ENCODE results near the gene UBE2D1. TPM values are rescaled to one million over a fixed set of nuclear protein-coding genes. Genes with fewer than 3 reads are reported as not detected.

UBE2D1 gene
- total and polyA plus RNA-seq, 2 of the 4 experiments (the other 2 are of a cell fraction): 9.1 to 9.7 TPM

GRCh38 chr10:58409956-58410610 is 75.3 kb downstream of the UBE2D1 start:
- no peak overlapping the region for H3K4me2 ChIP-seq (ENCODE audit: low read depth, low read length)
- H3K27me3 ChIP-seq (ENCODE audit: control insufficient read depth, insufficient read depth, low read length): no peaks in the 10 kb centered on the region
- no peak overlapping the region for H3K9ac ChIP-seq (ENCODE audit: low read depth, low read length)
- no peak overlapping the region for H3K56ac ChIP-seq (ENCODE audit: extremely low read depth, insufficient read depth, low read length)
- no TSS peak for BruUV-seq (replicated peaks)
- H3K27ac ChIP-seq (ENCODE audit: insufficient read depth, low read length): no peak overlapping the region
- no peak overlapping the region for H3K14ac ChIP-seq (replicated peaks; ENCODE audit: low read depth, low read length)
- H3K79me1 ChIP-seq (ENCODE audit: low read depth in 1 of 2, low read length in 2 of 2): no peaks in the 10 kb centered on the region
- H4K8ac ChIP-seq (ENCODE audit: low read depth in 2 of 2, low read length in 2 of 2): no peak overlapping the region
- no peak for TF ChIP-seq POLR2A (IDR thresholded peaks at IDR 0.05; ENCODE audit: low read depth, low read length)
- no peak for TF ChIP-seq SMC3 (IDR thresholded peaks at IDR 0.05; ENCODE audit: low read depth, low read length)
- TF ChIP-seq MXI1 (IDR thresholded peaks at IDR 0.05; ENCODE audit: borderline replicate concordance, low read depth, low read length): no peak
- TF ChIP-seq RCOR1 (IDR thresholded peaks at IDR 0.05; ENCODE audit: insufficient replicate concordance, low read length): no peak
- no peaks in the 10 kb centered on the region for H3K9me3 ChIP-seq (ENCODE audit: control insufficient read depth, insufficient read depth, low read length)
- H3K18ac ChIP-seq (ENCODE audit: low read depth, low read length): no peak overlapping the region
- no peaks in the 10 kb centered on the region for H4K20me1 ChIP-seq (ENCODE audit: insufficient read depth, low read length)
- H3K23ac ChIP-seq (ENCODE audit: low read depth, low read length): no peak overlapping the region
- ChIA-PET POLR2A (ENCODE audit: unreplicated experiment) (no interaction called here), CTCF (no interaction called here)
- in situ Hi-C loops (cut with MboI; ENCODE audit: low sequenced_read_pairs) (loop anchor here (10.0 to 25.0 kb wide), 2 partner anchors 375 to 802 kb away; no protein-coding TSS in a partner anchor), dilution Hi-C loops (cut with HindIII; ENCODE audit: low sequenced_read_pairs, unreplicated experiment) (no loop called here), intact Hi-C loops (cut with micrococcal nuclease) (loop anchor here (5.0 kb wide), 2 partner anchors 232 to 772 kb away; no protein-coding TSS in a partner anchor)
- whole genome bisulfite sequencing, 2 experiments (ENCODE audit: extremely low coverage in 2 of 2, insufficient read length in 1 of 2): no CpG with 5 or more reads among the region's 4 CpGs
- H2BK5ac ChIP-seq (ENCODE audit: low read depth, low read length, poor library complexity, severe bottlenecking): no peak overlapping the region
- no peak overlapping the region for H2AK5ac ChIP-seq (ENCODE audit: low read depth, low read length)
- peaks cover 5% of the 10 kb centered on the region for H3K4me1 ChIP-seq (ENCODE audit: control insufficient read depth, insufficient read depth, low read length)
- no peak for DNase-seq
- H3K36me3 ChIP-seq (ENCODE audit: control insufficient read depth, insufficient read depth, low read length): no peaks in the 10 kb centered on the region
- no peak overlapping the region for H4K91ac ChIP-seq (ENCODE audit: insufficient read depth, low read depth, low read length)
- no peak overlapping the region for H2AK9ac ChIP-seq (replicated peaks; ENCODE audit: low read depth, low read length, poor library complexity)
- no peak for ATAC-seq (ENCODE audit: low read depth)
- H2BK20ac ChIP-seq (ENCODE audit: low read depth, low read length): no peak overlapping the region
- no peak overlapping the region for H2BK15ac ChIP-seq (ENCODE audit: low read depth, low read length)
- H3K4ac ChIP-seq (ENCODE audit: low read depth, low read length): no peak overlapping the region
- no peak overlapping the region for H2BK120ac ChIP-seq (ENCODE audit: low read depth, low read length)
- no peak overlapping the region for H4K5ac ChIP-seq (ENCODE audit: low read depth, low read length)
- peaks cover 3% of the 10 kb centered on the region for H3K9me1 ChIP-seq (ENCODE audit: insufficient read depth, low read length)
- no peak overlapping the region for H2AFZ ChIP-seq (replicated peaks; ENCODE audit: low read length, poor library complexity)
- H3K4me3 ChIP-seq (ENCODE audit: insufficient read depth, low read depth, low read length): no peak overlapping the region
